Activated effector memory CD4-positive, alpha-beta T cell treated with Interleukin-2 at 50 U/mL for 16 hours (primary cell): ENCODE measurements around the gene NPAT.

Experiments used
- DNase-seq: peaks from one replicate; pipeline ENCODE4 v3.0.0-alpha.2; 2020

Gene NPAT

DNA sequence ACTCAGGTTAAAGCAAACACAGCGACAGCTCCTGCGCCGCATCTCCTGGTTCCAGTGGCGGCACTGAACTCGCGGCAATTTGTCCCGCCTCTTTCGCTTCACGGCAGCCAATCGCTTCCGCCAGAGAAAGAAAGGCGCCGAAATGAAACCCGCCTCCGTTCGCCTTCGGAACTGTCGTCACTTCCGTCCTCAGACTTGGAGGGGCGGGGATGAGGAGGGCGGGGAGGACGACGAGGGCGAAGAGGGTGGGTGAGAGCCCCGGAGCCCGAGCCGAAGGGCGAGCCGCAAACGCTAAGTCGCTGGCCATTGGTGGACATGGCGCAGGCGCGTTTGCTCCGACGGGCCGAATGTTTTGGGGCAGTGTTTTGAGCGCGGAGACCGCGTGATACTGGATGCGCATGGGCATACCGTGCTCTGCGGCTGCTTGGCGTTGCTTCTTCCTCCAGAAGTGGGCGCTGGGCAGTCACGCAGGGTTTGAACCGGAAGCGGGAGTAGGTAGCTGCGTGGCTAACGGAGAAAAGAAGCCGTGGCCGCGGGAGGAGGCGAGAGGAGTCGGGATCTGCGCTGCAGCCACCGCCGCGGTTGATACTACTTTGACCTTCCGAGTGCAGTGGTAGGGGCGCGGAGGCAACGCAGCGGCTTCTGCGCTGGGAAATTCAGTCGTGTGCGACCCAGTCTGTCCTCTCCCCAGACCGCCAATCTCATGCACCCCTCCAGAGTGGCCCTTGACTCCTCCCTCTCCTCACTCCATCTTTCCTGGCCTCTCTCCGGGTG is at the start of gene NPAT, which contains the start of gene ATM:
TSS of gene NPAT (minus strand) at position 65 of the 774 bp plus-strand sequence. CDS start 102 bp downstream, outside the sequence.
TSS of gene ATM (plus strand) at position 494 of the 774 bp plus-strand sequence. CDS start 4,558 bp downstream, outside the sequence.
- peak; percentile 99 for DNase-seq

- no peak for DNase-seq
Observed at GRCh38 chr11:108269583-108269982, 47.1 kb upstream of the NPAT start.

GRCh38 chr11:108253176-108253575 is 30.7 kb upstream of the NPAT start:
- no peak for DNase-seq

GRCh38 chr11:108246885-108247284 is 24.4 kb upstream of the NPAT start:
- DNase-seq = no peak

GRCh38 chr11:108246308-108246707 is 23.9 kb upstream of the NPAT start:
- DNase-seq = no peak

- DNase-seq = no peak
Observed at GRCh38 chr11:108242422-108242821, 20.0 kb upstream of the NPAT start.

DNA sequence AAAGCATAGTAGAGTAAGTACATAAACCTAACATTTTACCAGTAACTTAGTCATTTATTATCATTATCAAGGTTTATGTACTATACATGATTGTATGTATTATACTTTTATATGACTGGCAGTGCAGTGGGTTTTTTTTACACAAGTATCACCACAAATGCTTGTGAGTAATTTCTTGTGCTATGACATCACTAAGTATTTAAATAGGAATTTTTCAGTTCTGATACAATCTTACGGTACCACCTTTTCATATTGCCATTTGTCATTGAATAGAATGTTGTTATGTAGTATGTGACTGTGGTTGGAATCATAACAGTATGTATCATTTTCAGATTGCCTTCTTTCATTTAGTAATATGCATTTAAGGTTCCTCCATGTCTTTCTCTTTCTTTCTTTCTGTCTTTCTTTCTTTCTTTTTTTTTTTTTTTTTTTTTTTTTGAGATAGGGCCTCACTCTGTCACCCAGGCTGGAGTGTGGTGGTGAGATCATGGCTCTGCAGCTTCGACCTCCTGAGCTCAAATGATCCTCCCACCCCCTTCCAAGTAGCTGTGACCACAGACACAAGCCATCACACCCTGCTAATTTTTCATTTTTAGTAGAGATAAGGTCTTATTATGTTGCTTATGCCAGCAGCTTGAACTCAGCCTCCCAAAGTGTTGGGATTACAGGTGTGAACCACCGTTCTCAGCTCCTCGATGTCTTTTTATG is 19.0 kb upstream of the NPAT start:
- no peak for DNase-seq

- DNase-seq = no peak
Observed at GRCh38 chr11:108239076-108239475, 16.6 kb upstream of the NPAT start.

DNA sequence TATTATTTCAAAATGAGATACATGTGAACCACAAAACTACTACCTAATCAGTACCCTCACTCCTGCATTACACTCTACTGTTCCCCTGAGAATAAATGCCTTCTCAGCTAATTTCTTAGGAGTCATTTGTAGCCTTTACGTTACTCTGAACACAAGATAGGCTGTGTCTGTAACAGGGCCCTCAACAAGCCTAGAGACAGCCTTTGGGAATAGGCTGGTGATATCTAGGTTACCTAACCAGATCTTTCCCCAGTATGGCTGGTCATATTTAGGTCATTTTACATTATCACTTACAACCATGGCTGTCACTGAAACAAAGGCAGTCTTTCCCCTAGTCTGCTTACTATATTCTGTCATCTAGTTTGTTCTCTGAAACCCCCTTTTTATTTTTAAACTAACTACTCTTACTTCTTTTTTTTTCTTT is 14.6 kb upstream of the NPAT start:
- DNase-seq = no peak

- DNase-seq = no peak
Observed at GRCh38 chr11:108235633-108236032, 13.2 kb upstream of the NPAT start.

DNA sequence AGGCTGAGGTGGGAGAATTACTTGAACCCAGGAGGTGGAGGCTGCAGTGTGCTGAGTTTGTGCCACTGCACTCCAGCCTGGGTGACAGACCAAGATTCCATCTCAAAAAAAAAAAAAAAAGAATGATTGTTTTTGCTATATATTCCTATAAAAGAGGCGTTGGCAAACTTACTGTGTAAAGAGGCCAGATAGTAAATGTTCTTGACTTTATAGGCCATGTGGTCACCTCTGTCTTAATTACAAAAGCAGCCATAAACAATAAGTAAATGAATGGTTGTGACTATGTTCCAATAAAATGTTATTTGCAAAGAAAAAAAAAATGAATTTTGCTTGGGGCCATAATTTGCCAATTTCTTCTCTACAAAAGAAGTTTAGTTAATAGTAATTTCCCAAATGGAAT is 12.8 kb upstream of the NPAT start:
- DNase-seq = no peak

GRCh38 chr11:108233277-108233945 is 11.0 kb upstream of the NPAT start:
- no peak for DNase-seq

GRCh38 chr11:108228251-108228650 is 5.8 kb upstream of the NPAT start:
- no peak for DNase-seq

GRCh38 chr11:108226036-108226435 is 3.6 kb upstream of the NPAT start:
- no peak for DNase-seq

DNA sequence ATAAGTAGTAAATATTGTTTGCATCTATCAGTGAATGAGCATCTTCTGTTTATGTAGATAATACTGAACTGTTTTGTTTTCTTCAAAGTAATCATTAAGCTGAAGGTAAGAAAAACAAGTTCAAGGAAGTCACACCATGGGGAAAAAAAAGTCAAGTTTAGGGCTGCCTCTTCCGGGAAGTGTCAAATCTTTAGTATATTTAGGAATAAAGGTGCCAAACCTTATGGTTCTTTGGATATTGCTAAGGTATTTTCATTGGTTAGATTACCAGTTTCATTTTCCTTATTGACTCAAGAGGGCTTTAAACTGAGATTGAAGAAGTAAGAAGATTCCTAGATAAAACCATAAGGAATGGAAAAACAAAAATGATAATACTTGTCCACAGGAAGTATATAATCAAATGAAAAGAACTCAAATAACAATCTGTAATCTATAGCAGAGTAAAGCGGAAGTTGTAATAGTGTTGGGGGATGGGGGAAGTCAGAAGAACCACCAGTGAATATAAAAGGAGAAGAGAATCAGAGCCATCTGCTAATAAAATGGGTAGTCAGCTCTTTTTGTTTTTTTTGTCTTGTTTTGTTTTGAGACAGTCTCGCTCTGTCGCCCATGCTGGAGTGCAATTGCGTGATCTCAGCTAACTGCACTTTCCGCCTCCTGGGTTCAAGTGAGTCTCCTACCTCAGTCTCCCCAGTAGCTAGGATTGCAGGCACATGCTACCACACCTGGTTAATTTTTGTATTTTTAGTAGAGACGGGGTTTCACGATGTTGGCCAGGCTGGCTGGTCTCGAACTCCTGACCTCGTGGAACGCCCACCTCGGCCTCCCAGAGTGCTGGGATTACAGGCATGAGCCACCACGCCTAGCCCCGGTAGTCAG is 2.7 kb upstream of the NPAT start:
- DNase-seq = no peak

GRCh38 chr11:108224366-108224765 is 1.9 kb upstream of the NPAT start:
- no peak for DNase-seq

DNA sequence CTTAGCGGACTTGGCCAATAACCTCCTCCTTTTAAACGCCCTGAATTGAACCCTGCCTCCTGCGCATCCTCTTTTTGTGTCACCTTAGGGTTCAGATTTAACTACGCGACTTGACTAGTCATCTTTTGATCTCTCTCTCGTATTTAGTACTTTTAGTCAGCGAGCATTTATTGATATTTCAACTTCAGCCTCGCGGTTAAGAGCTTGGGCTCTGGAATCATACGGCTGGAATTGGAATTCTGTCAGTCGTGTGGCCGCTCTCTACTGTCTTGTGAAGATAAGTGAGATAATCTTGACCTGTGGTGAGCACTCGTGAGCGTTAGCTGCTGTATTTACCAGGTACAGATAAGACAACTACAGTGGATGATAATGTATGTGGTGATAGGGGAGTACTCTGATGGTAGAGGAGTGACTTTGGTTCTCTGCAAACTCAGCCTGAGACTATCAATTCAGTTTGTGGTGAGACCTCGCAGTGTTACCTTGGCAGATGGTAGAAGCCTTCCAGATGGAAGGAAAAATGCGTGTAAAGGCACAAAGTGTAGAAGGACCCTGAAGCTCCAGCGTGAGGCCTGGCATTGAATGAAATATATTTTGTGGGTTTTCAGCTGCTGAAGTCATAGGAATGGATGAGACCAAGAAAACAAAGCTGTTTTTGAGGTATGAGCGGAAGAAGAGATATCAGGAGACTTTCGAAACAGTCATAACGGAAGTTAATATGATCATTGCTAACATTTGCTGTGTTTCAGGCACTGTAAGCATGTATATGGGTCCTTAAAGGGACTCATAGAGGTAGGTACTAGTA is 1.1 kb upstream of the NPAT start:
- peak; percentile 18 for DNase-seq

- DNase-seq = no peak
Observed at GRCh38 chr11:108221911-108222573, 396 bp downstream of the NPAT start.

DNA sequence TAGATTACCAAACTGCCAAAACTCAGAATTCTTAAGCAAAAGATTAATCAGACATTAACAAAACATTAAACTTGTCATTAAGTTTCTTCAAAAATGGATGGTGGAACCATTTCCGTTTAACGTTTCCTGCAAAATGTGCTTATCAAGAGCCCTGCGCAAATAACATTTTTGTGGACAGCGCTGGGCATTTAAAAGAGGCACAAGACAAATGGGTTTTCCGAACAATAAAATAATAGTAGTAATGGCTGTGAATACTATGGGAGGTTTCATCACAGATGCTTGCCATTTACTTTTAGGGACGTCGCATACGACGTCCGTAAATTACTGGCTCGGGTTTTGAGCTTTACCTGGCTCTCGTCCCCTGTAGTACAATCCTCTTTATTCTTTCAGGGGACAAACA is 1.1 kb downstream of the NPAT start:
- no peak for DNase-seq

GRCh38 chr11:108220721-108221336 is 1.6 kb downstream of the NPAT start:
- DNase-seq = no peak
